Eye (tissue), 1 donor: ENCODE data around the gene USP8.
"Not testable (repeated sequence)": the region's sequence is repeated elsewhere in the genome, so short reads cannot be mapped to it uniquely, and the experiment has no call there.

Experiments
- DNase-seq: peaks from one replicate; pipeline ENCODE4 v3.0.0-alpha.2; 2015

Gene USP8

DNA sequence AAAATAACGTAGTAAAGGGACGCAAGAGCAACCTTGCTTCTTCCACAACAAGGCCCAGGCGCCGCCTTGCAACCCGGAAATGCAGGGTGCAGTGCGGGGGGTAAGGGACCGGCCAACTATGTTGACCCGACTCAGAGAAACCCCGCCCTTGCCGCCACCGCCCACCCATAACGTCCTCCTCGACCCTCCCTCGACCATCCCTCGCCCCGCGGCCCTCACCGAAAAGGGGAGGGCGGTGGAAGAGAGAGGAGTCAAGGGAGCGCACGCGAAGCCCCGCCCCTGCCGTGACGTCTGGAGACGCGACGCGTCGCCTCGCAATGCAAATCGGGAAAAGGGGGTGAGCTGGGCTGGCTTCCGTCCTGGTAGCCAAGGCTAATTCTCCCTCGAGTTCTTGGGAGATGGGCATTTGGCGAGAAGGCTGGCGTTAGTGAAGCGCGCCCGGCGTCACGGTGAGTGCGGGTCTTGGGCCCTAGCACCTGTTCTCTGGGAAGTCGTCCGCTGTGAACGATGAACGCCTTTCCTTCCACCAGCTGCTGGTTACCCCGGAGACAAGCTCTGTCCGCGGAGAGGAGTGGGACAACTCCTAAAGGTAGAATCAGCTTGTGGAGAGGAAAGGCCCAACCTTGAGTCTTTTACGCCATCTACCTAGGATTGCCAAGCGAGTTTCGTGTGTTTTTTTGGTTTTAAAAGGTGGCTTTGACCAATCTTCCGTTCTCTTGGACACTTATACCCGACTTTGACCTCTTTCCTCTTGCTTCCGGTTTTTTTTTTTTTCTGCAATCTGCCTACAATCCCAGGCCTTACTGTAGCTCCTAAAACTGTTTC lies at the start of gene USP8:
USP8 (plus strand) TSS at position 340 of the 825 bp plus-strand sequence. CDS start 14,669 bp downstream, outside the sequence.
- peak; percentile 99 for DNase-seq

DNA sequence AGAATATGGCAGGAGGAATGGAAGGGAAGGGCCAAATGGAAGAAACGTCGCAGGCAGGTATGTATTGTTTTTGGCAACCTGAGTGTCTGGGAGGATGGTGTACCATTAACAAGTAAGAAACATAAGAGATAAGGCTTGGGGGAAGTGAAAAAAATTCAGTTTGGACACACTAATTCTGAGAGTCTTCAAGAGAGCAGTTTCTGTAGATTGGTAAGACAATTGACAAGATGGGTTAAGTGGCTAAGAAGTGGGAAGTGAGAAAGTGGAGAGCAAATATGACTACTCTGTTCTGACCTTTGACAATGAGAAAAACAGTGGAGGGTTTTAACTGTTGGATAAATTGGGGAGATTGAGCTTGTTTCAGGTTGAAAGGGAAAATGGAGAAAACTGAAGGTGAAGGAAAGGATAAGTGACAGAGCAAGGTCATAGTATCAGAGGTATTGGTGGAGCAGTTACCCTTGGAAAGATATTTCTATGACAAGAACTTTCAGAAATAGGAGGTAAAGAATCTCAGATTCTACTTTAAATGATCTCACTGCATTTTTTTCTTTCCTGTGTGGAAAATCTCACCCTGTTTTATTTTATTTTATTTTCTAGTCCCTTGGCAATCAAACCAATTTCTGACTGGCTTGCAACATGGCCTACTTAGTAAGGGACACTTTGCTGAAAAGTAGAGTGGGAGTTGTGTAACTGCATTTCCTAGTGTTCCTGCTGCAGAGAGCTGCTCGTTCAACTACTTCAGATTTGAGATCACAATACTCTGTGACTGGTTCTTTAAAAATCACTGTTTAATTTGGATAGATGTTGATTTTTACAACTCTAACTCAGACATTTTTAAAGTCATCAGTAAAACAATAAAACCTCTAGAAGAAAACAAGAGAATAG lies 46.1 kb upstream of the USP8 start:
- no peak for DNase-seq

DNA sequence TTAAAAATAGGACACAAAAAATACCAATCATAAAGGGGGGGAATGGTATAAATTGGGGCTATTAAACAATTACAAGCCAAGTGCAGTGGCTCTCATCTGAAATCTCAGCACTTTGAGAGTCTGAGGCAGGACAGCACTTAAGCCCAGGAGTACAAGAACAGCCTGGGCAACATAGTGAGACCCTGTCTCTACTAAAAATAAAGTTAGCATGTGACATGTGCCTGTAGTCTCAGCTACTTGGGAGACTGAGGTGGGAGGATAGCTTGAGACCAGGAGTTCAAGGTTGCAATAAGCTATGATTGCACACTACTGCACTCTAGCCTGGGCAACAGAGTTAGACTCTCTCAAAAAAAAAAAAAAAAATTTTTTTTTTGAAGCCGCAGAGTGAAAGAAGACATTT lies 45.4 kb upstream of the USP8 start:
- DNase-seq: no peak

DNA sequence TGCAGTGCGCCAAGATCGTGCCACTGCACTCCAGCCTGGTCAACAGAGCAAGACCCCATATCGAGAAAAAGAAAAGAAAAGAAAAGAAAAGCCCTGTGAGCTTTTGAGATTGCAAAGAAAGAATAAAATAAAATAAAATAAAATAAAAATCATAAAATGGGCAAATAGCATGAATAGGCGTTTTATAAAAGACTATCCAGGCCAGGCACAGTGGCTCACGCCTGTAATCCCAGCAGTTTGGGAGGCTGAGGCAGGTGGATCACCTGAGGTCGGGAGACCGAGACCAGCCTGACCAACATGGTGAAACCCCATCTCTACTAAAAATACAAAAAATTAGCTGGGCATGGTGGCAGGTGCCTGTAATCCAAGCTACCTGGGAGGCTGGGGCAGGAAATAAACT lies 44.8 kb upstream of the USP8 start:
- not testable (repeated sequence) for DNase-seq

DNA sequence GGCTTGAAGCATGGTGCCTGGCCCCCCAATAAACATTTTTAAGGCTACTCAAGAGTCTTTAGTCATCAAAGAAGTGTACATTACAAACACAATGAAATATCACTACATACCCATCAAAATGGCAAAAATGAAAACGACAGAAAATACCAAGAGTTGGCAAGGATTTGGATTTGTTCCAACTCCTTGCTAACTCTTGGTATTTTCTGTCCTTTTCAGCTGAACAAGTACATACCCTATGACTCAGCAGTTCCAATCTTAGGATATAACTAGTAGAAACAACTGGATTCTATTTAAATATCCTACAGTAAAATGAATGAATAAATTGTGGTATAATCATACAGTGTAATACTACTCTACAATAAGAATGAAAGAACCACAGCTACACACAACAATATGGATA lies 44.1 kb upstream of the USP8 start:
- DNase-seq: no peak

DNA sequence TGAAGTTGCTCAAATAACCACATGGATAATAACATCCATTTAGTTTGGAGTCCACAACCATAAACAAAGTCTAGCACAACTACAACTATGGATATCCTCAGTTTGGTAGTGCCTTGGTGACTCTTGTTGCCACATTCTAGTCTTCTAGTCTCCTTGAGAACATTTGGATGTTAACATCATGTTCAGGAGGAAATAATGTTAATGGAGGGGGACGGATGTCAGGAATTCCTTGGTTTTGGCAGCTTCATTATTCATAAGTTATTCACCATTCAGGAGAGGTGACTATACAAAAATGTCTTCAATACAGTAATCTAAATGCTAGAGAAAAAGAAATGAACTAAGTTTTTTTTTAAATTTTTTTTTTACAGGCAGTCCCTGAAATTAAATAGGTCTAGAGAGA lies 42.8 kb upstream of the USP8 start:
- DNase-seq: no peak

DNA sequence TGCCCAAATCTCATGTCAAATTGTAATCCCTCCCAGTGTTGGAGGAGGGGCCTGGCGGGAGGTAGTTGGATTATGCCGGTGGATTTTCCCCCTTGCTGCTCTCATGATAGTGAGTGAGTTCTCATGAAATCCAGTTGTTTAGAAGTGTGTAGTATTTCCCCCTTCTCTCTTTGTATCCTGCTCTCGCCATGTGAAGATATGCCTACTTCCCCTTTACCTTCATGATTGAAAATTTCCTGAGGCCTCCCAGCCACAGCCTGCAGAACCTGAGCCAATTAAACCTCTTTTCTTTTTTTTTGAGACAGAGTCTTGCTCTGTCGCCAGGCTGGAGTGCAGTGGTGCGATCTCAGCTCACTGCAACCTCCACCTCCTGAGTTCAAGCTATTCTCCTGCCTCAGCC lies 41.8 kb upstream of the USP8 start:
- not testable (repeated sequence) for DNase-seq

DNA sequence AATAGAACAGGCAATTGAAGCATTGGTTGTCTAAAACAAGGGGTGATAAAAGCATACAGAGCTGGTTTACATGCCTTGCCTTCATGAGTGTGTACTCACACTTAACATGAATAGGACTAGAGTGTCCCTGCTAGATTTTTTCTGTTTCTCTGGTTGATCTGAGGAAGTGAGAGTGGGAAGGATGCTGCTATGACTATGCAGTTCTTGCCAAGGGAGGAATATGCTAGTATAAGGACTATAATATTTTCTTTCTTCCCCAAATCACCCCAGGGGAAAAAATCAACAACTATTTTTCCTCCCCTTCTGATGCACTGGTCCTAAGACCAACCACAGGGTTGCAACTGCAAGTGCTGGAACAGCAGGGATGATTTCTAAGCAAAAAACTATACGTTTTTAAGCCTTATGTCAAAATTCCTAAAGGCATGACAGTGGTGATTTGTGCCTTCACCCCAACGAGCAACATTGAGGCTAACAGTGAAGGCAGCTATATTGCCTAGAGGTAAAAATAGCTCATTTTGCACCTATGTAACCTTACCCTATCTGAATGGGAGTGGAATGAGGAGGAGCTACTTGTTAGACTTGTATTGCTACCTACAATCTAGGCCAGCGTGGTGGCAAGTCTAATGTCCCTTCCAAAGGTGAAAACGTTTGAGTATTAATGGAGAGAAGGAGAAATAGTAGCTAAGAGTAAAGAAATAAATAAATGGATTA lies 33.5 kb upstream of the USP8 start:
- no peak for DNase-seq

DNA sequence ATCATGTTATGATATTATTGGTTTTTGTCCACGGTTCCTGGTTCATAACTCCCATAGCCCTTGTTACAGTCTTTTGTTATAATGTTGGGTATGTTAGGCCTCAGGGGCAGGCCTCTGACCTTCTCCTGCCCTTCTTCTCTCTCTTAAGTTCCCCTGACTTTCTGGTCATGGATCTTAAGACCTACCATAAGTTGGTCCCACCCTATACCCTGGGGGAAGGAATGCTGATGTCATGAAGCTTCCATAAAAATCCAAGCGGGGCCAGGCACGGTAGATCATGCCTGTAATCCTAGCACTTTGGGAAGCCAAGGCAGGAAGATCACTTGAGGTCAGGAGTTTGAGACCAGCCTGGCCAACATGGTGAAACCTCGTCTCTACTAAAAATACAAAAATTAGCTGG lies 32.6 kb upstream of the USP8 start:
- DNase-seq: not testable (repeated sequence)

DNA sequence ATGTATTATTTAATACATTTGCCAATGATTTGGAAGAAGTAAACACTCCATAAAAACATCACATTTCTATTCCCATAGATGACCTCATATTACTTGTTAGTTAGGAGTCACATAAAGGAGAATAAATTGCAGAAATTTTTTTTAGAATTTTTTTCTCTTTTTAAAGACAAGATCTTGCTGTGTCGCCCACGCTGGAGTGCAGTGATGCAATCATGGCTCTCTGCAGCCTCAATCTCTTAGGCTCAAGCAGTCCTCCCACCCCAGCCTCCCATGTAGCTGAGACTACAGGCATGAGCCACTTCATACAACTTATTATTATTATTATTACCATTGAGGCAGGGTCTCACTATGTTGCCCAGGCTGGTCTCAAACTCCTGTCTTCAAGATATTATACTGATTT lies 12.3 kb upstream of the USP8 start:
- DNase-seq: no peak

DNA sequence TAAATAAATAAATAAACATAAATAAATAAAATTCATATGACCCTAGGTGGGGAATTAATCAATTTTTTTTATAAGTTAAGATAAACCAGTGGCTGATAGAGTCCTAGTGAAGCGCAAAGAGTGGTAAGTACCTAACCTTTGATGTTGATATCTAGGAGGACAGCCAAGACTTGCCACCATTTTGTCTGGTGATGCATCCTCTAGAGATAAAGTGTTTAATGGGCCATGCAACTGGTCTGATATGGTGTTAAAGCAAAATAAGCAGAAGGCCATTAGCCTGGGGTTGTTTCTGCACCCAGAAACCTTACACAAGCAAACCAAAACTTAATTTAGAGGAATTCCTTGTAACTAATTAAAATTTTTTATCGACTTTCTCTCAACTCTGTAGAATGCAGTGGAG lies 9.6 kb upstream of the USP8 start:
- DNase-seq: no peak

DNA sequence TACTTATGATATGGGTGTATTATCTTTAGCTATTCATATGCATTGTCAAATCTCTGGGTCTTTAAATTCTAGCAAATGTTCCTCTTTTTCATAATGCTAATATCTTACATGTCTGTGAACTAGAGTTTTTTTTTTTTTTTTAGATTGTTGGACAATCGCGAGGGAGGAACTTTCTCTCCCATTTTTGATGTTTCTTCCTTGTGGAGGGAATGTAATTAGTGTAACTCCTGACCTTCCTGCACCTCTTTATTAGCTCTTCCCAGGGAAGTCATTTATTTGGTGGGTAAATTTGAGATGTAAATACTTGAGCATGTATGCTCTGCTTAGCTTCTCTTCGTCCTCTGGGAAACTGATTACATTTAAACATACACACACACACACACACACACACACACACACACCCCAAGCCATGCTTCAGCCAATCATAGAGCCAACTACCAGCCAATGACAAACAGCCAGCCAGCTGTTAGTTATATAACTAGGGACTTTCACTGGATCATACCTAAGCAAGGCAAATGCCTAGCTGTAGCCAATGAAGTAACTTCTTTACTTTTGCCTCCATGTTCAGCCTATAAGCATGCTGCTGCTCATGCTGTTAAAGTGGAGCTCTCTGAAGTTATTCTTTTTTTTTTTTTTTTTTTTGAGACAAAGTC lies 8.3 kb upstream of the USP8 start:
- no peak for DNase-seq

DNA sequence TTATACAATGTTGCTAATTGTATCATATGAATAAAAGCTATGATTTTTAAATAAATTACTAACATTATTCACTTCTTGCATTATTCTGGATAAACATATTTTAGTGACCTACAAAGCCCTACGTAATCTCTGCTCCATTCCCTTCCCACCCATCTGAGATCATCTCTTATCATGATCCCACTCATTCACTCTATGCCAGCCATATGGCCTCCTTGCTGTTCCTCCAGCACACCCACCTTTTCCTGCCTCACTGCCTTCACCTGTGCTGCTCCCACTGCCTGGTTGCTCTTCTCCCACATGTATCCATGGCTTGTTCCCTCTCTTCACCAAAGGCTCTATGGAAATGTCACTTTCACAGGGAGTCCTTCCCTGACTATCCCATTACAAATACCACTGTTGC lies 7.3 kb upstream of the USP8 start:
- no peak for DNase-seq

DNA sequence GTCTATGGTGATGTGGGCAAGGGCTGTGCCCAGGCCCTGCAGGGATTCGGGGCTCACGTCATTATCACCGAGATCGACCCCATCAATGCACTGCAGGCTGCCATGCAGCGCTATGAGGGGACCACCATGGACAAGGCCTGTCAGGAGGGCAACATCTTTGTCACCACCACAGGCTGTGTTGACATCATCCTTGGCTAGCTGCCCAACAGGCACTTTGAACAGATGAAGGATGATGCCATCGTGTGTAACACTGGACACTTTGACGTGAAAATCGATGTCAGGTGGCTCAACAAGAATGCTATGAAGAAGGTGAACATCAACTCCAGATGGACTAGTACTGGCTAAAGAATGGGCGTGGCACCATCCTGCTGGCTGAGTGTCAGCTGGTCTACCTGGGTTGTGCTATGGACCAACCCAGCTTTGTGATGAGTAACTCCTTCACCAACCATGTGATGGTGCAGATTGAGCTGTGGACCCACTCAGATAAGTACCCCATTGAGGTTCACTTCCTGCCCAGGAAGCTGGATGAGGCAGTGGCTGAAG lies 6.1 kb upstream of the USP8 start:
- DNase-seq: no peak

DNA sequence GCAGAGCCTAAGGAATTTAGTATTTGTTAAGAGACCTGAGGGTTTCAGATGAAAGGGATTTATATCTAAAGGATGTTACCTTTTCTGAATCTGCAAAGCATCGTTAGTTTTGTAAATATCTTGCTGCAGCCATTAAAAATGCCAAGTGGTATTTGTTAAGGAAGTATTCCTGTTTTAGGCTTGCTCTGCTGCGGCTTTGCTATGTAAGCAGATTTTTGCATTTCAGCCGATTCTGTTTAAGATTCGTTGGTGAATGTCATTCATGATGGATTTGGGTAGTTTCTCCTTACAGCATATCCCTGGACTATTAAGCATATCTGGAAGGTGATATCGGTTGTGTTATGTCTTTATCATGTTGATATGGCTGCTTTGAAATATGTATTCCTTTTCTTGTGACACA lies 1.0 kb downstream of the USP8 start:
- peak; percentile 7 for DNase-seq

DNA sequence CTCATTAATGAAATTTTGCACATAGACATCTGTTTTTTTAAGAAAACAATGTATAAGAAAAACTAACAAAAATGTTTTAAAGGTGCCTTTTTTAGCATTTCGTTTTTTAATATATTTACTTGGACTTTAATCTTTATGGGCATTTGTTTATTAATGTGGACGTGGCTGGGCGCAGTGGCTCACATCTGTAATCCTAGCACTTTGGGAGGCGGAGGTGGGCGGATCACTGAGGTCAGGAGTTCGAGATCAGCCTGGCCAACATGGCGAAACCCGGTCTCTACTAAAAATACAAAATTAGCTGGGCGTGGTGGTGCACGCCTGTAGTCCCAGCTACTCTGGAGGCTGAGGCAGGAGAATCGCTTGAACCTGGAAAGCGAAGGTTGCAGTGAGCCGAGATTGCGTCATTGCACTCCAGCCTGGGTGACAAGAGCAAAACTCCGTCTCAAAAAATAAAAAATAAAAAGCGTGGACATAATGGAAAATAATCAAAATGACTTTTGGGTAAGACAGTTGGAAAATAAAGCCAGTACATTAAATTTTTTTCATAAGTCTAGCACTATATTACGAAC lies 1.6 kb downstream of the USP8 start:
- DNase-seq: not testable (repeated sequence)

DNA sequence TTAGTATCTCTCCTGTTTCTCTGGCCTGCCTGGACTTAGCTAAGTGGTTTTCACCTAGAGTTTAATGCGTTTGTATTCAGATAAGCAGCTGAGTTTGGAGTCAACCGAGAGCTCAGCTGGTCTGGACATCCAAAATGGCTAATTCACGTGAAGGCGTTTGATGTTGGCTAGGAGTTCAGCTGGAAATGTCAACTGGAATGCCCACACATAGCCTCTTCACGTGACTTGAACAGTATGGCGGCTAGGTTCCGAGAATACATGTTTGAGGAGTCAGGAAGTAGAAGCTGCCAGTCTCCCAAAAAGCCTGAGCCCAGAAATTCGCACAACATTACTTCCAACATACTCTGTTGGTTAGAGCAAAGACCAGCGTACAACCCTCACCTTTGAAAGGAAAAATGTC lies 2.2 kb downstream of the USP8 start:
- no peak for DNase-seq

DNA sequence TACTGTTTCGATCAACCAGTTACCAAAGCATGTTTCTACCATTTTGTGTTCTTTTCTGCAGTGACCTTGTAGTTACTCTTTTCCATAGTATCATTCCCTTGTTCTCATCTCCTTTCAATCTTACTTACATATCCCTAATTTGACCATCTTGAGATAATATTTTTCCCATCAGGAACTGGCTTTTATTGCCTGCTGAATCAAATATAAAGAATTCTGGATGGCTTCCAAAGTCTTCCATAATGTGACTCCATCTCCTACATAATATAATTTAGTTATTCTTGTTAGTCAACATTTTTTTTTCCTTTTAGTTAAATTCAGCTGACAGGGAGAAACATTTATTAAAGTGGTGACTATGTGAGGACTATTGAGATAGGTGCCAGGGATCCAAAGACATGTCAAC lies 7.0 kb downstream of the USP8 start:
- DNase-seq: no peak

DNA sequence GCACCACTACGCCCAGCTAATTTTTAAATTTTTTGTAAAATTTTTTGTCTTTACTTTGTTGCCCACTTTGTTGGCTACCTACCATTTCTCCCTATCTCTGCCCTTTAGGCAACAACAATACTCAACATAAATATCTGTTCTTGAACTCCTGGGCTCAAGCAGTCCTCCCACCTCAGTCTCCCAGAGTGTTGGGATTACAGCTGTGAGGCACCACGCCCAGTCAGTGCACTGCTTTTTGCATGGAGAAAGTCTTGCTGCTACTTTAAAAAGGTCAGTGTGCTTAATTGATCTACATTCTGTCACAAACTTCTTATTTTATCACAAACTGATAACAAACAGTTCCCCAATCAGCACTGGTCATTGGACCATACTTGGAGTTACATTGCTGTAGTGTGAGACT lies 8.0 kb downstream of the USP8 start:
- DNase-seq: no peak

DNA sequence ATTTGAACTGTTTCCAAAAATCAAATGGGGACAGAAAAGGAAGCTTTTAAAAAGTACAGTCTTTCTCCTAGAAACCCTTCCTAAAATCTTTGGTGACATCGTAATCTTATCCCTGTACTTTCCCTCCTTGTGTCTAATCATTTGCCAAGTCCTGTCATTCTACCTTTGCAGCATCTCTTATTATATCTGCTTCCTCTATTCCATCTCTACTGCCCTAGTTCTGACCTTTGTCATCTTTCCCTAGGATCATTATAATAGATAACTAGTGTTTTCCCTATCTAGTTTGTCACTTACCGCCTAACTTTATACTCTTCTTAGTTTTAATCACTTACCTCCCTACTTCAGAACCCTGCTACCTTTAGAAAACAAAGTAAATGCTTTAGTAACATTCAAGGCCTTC lies 11.6 kb downstream of the USP8 start:
- DNase-seq: no peak

DNA sequence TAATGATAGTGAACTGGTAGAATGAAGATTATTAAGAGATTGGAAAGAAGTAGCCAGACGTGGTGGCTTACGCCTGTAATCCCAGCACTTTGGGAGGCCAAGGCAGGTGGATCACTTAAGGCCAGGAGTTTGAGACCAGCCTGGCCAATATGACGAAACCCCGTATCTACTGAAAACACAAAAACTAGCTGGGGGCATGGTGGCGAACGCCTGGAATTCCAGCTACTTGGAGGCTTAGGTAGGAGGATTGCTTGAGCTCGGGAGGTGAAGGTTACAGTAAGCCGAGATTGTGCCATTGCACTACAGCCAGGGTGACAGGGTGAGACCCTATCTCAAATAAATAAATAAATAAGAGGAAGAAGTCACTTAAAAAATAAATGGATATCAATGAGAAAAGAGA lies 14.0 kb downstream of the USP8 start:
- DNase-seq: no peak

DNA sequence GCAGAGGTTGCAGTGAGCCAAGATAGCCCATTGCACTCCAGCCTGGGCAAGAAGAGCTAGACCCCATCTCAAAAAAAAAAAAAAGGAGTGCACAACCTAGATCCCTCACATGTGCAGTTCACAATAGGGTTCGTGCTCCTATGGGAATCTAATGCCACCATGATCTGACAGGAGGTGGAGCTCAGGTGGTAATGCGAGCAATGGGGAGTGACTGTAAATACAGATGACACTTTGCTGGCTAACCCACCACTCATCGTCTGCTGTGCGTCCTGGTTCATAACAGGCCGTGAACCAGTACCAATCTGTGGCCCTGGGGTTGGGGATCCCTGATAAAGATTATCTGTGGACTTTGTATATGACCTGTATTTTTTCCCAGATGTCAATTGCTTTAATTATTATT lies 16.7 kb downstream of the USP8 start:
- DNase-seq: no peak
